ENCODE measurements around the gene CSNK1A1. TPM values are rescaled to one million over a fixed set of nuclear protein-coding genes. Genes with fewer than 3 reads are reported as not detected.
"Not testable (repeated sequence)": the region's sequence is repeated elsewhere in the genome, so short reads cannot be mapped to it uniquely, and the experiment has no call there.

The CSNK1A1 gene
- total RNA-seq = 171 and 172 TPM in 2 replicates

DNA sequence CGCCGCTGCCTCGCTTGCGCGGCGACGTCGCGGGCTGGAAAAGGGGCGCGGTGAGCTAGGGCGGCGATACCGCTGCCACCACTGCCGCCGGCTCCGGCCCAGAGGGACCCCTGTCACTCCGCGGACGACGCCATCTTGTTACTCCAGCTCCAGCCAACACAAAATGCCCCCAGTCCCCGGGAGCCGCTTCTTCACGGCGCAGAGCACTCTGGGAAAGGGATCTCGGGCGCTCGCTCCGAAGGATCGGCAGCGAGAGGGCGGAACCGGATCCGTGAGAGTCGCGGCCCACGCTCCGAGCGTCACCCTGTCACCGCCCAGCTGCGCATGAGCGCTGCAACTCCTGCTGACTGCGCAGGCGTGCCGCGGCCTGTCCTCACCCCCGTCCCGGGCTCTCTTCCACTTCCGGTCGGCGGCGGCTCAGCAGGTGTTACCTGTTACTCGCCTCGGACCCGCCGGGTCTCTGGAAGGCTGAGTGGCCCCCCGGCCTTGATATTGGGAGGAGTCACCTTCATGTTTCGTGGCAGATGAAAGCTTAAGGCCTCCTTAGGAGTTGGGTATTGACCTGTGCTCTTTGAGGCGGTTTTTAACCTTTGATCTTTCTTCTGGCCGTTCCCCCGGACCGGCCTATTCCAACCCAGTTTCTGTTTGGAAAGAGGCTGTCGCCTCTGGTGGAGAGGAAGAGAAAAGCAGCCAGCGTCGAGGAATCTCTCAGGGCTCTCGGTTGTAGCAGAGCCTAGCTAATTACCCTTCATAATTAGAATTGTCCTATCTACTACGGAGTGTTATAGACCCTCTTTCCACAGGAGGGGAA, at the start of gene CSNK1A1:
TSS of gene CSNK1A1 (minus strand) at position 213 of the 811 bp plus-strand sequence. CDS start 475 bp downstream, outside the sequence.
- intact Hi-C loops (cut with micrococcal nuclease) = loop anchor here (1.0 to 5.0 kb wide), 7 partner anchors 179 to 1169 kb away; partner anchors contain the start of genes ADRB2, FBXO38, GRPEL2 and PPARGC1B

DNA sequence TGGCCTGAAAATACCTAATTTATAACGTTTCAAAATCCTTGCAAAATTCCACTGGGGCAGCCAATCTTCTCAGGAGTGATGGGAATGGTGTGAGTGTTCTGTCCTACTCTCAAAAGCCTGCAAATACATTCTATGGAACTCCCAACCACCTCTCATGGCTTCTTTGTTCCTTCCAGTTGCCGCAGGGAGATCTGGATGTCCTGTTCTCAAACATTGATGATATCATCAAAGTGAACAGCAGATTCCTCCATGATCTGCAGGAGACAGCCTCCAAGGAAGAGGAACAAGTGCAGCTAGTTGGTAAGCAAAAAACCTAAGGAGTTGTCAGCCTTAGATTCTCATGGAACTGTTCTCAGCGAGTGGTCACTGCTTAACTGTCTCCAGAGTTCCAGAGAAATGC, 49.7 kb upstream of the CSNK1A1 start:
- intact Hi-C loops (cut with micrococcal nuclease) = no loop called here

DNA sequence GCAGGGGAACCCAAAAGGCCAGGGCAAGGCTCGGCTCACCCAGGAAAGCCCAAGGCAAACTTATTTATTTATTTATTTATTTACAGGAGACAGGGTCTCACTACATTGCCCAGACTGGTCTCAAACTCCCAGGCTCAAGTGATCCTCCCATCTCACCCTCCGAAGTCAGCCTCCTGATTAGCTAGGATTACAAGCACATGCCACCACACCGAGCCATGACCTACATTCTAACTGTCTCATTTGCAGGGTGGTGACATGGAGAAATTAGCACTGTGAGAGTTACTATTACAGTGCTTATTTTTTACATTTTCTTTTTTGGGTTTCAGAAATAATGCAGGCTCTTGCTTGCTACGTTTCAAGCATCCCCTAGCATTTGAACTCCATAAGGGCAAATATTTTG, 48.1 kb upstream of the CSNK1A1 start:
- intact Hi-C loops (cut with micrococcal nuclease) = no loop called here

DNA sequence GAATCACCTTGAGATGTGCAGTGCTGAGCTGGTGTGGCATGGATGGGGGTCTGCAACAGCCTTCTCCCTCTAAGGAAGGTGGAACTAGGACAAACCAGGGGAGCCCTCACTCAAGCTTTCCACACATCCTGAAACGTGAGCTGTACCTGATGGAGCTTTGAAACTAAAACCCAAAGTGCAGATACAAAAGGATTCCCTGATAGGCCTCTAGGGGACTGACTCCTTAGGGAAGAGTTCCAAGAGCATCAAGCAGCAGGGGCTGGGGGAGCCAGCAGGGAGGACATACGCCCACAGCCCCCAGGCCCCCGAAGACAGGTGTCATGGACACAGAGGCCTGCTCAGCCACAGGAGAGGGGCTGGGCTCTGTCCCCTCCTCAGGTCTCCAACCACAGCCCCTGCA, 47.7 kb upstream of the CSNK1A1 start:
- intact Hi-C loops (cut with micrococcal nuclease) = no loop called here

DNA sequence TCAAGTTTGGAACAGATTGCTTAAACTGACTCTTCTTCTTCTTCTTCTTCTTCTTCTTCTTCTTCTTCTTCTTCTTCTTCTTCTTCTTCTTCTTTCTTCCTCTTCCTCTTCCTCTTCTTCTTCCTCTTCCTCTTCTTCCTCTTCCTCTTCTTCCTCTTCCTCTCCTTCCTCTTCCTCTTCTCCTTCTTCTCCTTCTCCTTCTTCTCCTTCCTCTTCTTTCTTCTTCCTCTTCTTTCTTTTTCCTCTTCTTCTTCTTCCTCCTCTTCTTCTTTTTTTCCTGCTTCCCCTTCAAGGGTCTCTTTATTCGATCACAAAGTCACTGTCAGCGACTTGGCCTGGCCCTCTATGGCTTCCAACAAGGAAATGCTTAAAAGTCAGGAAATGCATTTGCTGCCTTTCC, 47.0 kb upstream of the CSNK1A1 start:
- intact Hi-C loops (cut with micrococcal nuclease) = not testable (repeated sequence)

DNA sequence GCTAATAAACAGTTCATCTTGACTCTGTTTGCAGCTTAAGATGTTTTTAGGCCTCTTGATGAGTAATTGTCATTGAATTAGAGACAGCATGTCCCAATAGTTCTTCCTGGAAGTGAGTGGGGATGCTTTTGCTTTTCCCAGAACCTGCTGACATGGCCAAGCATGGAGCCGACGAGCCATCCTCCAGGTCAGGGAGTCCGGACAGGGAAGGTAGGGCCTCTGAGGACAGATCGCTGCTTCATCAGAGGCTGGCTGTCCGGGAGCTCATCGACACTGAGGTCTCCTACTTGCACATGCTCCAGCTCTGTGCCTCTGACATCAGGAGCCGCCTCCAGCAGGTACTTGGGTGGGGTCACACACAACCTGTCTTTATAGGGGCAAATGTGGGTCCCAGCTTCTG, 46.4 kb upstream of the CSNK1A1 start:
- intact Hi-C loops (cut with micrococcal nuclease) = no loop called here

DNA sequence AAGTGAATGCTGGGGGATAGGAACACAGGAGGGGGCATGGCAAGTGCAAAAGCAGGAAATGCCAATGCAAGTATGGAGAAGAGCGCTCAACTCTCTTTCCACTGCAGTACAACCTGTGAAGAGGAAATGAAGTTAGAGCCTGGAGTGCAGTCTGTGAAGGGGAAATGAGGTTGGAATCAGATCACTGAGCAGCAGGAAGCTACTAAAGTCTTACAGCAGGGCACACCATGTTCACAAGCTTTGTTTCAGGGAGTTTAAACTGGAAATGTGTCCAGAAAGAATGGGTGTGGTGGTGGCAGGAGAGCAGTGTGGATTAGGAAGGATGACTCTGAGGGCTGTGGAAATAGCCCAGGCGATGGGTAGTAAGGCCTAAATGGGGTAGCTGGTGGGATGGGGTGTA, 45.5 kb upstream of the CSNK1A1 start:
- intact Hi-C loops (cut with micrococcal nuclease) = no loop called here

DNA sequence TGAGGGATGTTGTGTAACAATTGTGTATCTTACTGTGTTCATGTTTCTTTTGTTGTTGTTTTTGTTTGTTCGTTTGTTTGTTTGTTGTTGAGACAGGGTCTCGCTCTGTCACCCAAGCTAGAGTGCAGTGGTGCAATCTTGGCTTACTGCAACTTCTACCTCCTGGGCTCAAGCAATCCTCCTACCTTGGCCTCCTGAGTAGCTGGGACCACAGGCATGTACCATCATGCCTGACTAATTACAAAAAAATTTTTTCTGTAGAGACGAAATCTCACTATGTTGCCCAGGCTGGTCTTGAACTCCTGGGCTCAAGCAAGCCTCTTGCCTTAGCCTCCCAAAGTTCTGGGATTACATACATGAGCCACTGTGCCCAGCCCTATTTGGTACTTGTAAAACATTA, 43.9 kb upstream of the CSNK1A1 start:
- intact Hi-C loops (cut with micrococcal nuclease) = not testable (repeated sequence)

DNA sequence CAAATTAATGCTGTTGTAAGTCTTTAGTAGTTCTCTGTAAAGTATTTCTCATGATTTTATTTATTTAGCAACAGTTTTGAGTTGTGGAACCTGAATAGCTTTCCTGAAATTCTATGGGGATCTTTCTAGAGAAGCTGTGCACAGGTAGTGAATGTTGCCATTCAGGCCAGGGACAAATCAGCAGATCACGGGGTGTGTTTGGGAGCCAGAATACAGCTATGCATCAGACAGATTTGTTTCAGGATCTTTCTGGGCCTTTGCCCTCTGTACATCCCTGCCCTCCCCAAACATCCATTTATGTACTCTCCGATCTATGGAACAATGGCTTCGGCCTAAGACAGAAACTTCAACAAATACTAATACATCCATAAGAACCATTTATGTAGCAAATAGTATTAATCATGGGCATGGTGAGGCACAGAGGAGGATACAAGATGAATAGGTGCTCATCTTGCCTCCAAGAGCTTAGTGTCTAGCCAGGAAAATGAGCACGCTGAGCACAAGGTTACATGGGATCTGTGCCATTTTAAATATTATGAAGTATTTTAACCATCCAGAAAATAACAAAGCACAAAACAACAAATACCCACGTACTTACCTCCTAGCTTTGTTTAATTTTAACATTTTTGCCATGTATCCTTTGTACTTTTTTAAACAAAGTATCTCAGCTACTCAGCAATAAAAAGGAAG, 43.1 kb upstream of the CSNK1A1 start:
- intact Hi-C loops (cut with micrococcal nuclease) = no loop called here

DNA sequence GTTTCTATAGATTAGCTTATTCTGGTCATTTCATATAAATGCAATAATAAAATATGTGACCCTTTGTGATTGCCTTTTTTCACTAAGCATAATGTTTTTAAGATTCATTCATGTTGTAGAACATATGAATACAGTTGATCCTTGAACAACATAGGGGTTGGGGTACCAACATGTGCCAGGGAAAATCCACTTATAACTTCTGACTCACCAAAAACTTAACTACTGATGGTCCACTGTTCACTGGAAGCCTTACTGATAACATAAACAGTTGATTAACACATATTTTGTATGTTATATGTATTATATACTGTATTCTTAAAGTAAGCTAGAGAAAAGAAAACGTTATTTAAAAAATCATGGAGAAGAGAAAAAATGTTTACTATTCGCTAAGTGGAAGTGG, 42.1 kb upstream of the CSNK1A1 start:
- intact Hi-C loops (cut with micrococcal nuclease) = no loop called here

DNA sequence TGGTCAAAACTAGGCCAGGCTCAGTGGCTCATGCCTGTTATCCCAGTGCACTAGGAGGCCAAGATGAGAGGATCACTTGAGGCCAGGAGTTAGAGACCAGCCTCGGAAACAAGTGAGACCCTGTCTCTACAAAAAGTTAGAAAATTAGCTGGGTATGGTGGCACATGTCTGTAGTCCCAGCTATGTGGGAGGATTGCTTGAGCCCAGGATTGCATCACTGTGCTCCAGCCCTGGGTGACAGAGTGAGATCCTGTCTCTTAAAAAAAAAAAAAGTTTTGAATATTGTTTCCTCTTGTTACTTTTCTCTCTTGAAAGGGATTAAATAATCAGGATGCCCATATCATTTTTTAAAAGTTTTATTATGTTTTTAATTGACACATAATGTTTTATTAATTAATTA, 37.7 kb upstream of the CSNK1A1 start:
- intact Hi-C loops (cut with micrococcal nuclease) = no loop called here

DNA sequence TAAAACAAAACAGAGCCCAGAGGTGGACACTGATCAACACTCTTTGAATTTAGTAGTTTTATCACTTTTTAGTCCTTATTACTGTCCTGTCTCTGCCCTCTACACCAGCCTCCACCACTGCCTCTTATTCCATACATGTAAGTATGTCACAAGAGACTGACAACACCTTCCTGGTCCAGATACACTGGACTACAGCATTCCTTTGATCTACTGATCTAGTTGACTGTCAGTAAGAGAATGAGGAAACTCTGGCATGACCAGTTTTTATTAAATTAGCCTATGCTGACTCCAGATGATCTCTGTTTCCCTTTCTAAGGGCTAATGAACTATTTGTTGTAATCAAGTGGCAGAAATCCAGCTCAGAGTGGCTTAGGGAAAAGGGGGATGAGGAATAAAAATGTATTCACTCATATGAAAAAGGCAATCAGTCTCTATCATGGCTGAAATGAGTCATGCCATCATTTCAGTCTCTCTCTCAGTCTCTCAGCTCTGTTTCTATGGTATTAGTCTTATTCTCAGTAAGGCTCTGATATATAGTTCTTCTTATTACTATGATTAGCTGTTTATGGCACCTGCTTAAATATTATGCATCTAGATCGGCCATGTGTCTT, 35.6 kb upstream of the CSNK1A1 start:
- intact Hi-C loops (cut with micrococcal nuclease) = no loop called here

DNA sequence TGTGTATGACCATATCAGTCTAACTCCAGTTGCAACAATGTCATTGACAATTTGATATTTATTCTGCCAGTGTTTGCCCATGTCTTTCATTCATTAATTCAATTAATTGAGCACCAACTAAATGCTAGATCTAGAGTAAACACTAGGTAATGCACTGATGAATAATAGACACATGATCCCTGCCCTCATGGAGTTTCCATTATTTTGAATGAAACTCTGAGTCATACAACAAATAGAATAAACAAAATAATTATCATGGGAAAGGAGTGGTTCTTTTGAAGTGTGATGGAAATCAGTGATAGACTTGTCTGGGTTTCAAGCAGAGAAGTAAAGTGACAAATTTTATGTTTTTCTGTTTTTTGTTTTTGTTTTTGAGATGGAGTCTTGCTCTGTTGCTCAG, 34.7 kb upstream of the CSNK1A1 start:
- intact Hi-C loops (cut with micrococcal nuclease) = no loop called here

DNA sequence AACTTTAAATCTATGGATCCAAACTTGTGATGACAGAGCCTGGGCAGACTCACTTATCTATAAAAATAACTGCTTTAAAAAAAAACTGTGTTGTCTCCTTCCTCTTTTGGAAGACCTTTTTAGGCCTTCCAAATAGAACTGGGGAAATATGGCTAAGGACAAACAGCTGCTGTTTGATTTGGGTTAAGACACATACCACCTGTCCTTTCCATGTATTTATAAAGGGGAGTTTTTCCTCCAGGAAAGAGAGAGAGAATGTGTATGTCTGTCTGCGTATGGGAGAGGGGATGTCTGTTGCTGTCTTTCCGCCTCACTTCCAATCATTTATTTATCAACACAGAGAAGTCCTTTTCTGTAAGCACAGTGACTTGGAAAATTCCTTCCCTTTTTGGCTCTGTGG, 32.9 kb upstream of the CSNK1A1 start:
- intact Hi-C loops (cut with micrococcal nuclease) = no loop called here

DNA sequence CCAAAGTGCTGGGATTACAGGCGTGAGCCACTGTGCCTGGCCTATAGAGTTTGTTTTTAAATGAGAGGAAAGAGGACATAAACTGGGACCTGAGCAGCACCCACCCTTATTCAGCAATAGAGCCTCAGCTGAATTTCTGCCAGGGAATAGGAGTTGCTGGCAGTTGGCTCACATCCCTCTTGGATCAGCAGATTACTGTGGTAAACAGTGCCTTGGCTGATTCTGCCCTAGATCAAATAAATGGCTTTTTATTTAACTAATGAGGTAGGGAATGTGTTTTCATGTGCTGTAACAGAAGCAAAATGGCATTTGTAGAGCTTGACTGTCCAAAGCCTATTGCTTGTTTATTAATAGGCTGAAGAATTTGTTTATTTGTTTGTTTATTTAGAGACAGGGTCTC, 32.2 kb upstream of the CSNK1A1 start:
- intact Hi-C loops (cut with micrococcal nuclease) = no loop called here

DNA sequence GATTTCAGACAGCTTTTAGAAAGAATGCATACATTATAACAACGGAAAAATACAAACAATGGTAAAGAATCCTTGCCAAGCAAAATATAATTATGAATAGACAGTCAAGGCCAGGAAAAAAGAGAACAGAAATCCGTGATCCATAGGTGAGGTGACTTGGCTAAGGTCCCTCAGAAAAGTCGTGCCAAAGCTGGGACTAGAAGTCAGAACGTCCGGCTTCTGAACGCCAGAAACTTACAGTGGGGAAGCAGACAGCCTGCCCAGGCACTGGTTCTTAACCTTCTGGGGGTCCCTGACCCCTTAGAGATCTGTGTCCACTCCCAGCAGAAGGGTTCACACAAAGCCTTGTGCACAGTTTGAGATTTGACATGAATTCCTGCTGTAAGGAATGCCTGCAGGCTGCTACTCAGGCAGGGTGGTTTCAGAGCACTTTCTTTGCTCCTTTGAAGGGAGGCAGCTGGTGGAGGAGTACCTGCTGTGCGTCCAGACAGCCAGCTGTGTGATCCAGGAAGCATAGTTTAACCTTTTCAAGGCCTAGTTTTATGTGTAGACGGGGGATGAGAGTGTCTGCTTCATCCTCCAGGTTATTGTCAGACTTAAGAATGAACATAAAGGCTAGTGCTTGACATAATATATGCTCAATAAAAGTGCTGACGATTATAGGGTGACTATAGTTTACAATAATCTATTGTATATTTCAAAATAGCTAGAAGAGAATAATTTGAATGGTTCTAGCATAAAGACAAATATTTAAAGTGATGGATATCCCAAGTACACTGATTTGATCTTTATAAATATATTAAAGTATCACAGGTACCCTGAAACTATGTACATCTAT, 30.9 kb upstream of the CSNK1A1 start:
- intact Hi-C loops (cut with micrococcal nuclease) = loop anchor here (2.0 kb wide), 1 partner anchor 37 kb away; no protein-coding TSS in a partner anchor

DNA sequence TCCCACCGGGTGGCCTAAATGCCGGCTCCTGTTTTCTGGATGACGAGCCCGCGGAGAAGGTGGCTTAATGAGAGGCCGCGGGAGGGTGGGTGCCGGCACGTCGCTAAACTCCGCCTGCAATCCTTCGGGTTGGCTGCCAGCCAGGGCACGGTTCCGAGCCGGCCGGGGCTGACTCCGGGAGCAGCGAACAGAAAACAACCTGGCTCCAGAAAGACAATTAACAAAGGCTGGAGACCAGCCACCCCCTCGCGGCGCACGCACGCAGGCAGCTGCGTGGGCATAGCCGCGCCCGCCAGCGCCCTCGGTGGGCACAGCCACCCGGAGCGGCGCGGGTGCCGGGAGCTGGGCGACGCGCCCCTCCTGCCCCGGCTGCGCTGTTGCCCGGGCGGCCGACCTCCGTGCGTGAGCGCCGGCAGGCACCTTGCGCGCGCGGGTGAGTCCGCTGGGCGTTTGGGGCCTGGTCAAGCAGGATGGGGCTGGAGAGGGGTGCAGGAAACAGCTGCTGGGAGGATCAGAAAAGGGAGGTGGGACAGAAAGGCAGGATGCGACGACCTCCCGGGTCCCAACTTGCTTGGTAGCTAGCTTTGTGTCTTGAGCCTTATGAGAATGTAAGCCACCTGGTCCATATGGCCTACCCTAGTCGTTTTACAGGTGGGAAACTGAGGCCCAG, 30.1 kb upstream of the CSNK1A1 start, which contains the start of gene ARHGEF37:
TSS of gene ARHGEF37 (plus strand) at position 307 of the 670 bp plus-strand sequence. CDS start 16,272 bp downstream, outside the sequence.
- intact Hi-C loops (cut with micrococcal nuclease) = loop anchor here (2.0 kb wide), 1 partner anchor 37 kb away; no protein-coding TSS in a partner anchor

DNA sequence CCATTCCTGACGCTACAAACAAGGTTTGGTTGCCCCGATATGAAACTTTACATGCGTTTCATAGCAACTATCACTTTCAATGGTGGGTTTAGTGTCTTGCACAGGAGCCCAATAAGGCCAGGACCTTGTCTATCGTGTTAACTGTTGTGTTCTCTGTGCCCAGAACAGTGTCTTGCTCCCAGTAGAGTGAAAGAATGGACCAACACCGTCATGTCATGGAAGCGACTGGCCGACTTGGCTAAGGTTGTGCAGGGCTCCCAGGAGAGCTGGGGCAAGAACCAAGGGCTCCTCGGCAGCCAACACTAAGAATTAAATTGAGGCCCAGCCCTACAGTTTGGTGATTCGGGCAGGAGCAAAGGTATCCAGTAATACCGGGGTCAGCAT, 29.6 kb upstream of the CSNK1A1 start:
- intact Hi-C loops (cut with micrococcal nuclease) = loop anchor here (2.0 kb wide), 1 partner anchor 38 kb away; no protein-coding TSS in a partner anchor

DNA sequence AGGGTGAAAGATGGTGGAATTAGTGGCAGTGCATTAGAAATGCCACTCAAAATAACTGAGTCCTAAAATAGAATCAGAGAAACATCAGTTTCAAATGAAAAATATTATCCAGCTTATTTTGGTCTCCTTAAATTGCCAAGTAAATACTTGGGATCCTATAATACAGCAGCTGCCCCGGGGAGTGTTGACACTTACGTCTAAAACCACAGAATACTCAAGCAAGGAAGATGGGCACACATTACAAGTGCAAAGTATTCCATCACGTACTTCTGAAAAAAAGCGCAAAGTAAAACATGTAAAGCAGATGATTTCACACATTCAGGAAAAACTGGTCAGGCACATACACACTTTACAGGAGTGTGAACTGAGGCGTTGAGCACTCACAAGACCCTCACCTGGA, 27.7 kb upstream of the CSNK1A1 start:
- intact Hi-C loops (cut with micrococcal nuclease) = no loop called here

DNA sequence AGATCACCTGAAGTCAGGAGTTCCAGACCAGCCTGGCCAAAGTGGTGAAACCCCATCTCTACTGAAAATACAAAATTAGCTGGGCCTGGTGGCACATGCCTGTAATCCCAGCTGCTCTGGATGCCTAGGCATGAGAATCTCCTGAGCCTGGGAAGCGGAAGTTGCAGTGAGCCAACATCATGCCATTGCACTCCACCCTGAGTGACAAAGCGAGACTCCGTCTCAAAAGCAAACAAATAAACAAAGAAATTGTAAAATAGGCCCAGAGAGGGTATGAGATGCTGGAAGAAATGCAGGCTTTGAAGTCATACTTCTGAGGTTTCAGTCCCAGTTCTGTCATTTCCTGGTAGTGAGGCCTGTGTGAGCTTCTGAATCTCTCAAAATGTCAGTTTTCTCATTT, 24.8 kb upstream of the CSNK1A1 start:
- intact Hi-C loops (cut with micrococcal nuclease) = no loop called here

Measured in T-helper 2 cell treated with Interferon-gamma antibody and Interleukin-4, amounts not matched to agents 100 ng/mL and 5 ng/mL, for 36 hours (primary cell).